HCT116 (cell line): ENCODE measurements around the gene SCN2B. TPM values are rescaled to one million over a fixed set of nuclear protein-coding genes. Genes with fewer than 3 reads are reported as not detected.

Experiments used
- ATAC-seq: fragments of 200-7000 bp; cut with Tn5 transposase; 2 replicates; pipeline ENCODE4 v1.9.1; 2020; ENCODE audit warnings: mild to moderate bottlenecking, moderate library complexity
- BruUV-seq: library from RNA; stranded (reverse); fragments of 400-500 nt; replicated peaks from 2 replicates; lab custom pipeline; 2021; lab: Mats Ljungman, UMichigan
- CTCF ChIA-PET: fragments of 300-600 bp; sonication (Branson Sonifier 250); formaldehyde crosslinking; loops from one replicate; lab custom pipeline; 2021; ENCODE audit warnings: antibody characterized with exemption; lab: Charles Lee
- POLR2A ChIA-PET: fragments of 300-600, 350-600 bp; sonication (Branson Sonifier 250); formaldehyde crosslinking; loops from one replicate; lab custom pipeline; 2021; ENCODE audit warnings: antibody characterized with exemption; lab: Charles Lee
- RAD21 ChIA-PET, 2 experiments: fragments of 300-600 bp; sonication (Branson Sonifier 250); formaldehyde crosslinking; loops; one replicate each; lab custom pipeline; 2023; ENCODE audit warnings: low total read pairs in 2 of 2; ENCODE audit not compliant: uncharacterized antibody in 2 of 2, unreplicated experiment in 2 of 2, low non-redundant PET in 1 of 2; lab: Charles Lee
- DNase-seq: peaks from one replicate; pipeline ENCODE4 v3.0.0-alpha.2; 2010; ENCODE audit warnings: low read depth, low spot score
- H2AFZ ChIP-seq: fragments of 200-600 bp; shearing (Covaris generic), sonication (generic); 2 replicates; pipeline ENCODE4 v1.6.1; 2017; ENCODE audit warnings: low read depth, mixed run types, mixed read lengths, antibody characterized with exemption, low read length; ENCODE audit not compliant: poor library complexity, severe bottlenecking
- H3K27ac ChIP-seq: 2 replicates; pipeline ENCODE4 v1.5.1; 2012; ENCODE audit warnings: low read depth, low read length
- H3K27me3 ChIP-seq: fragments of 200-600 bp; sonication (generic); 2 replicates; pipeline ENCODE4 v1.6.1; 2016; ENCODE audit warnings: mixed run types, low read length, mixed read lengths; ENCODE audit not compliant: insufficient read depth
- H3K36me3 ChIP-seq, 2 experiments: fragments of 200-500 bp in 1 of 2; fragments of 200-600 bp in 1 of 2; sonication (Bioruptor generic) in 1 of 2; sonication (generic) in 1 of 2; 2 replicates each; pipeline versions ENCODE4 v1.5.1 to v1.6.1; 2014 to 2016; ENCODE audit warnings: low read length in 2 of 2, inconsistent platforms in 1 of 2, mixed read lengths in 1 of 2, mixed run types in 1 of 2; ENCODE audit not compliant: insufficient read depth in 2 of 2, control insufficient read depth in 1 of 2
- H3K4me1 ChIP-seq, 2 experiments: fragments of 200-600 bp in 1 of 2; sonication (generic) in 1 of 2; 2 replicates each; pipeline versions ENCODE4 v1.5.1 to v1.6.1; 2012 to 2017; ENCODE audit warnings: low read length in 2 of 2, inconsistent platforms in 1 of 2, mild to moderate bottlenecking in 1 of 2, mixed read lengths in 1 of 2, mixed run types in 1 of 2, moderate library complexity in 1 of 2; ENCODE audit not compliant: insufficient read depth in 2 of 2, control insufficient read depth in 1 of 2
- H3K4me2 ChIP-seq: fragments of 200-600 bp; sonication (generic); 2 replicates; pipeline ENCODE4 v1.6.1; 2017; ENCODE audit warnings: mixed run types, low read length, mixed read lengths
- H3K4me3 ChIP-seq, 2 experiments: fragments of 200-600 bp in 1 of 2; sonication (generic) in 1 of 2; replicated peaks in 1 of 2; 2 replicates each; pipeline ENCODE4 v1.5.1; 2011 to 2016; ENCODE audit warnings: low read length in 2 of 2, control low read depth in 1 of 2, low read depth in 1 of 2, mild to moderate bottlenecking in 1 of 2, mixed read lengths in 1 of 2, mixed run types in 1 of 2
- H3K79me2 ChIP-seq: fragments of 200-600 bp; sonication (generic); 2 replicates; pipeline ENCODE4 v1.6.1; 2017; ENCODE audit warnings: mild to moderate bottlenecking, mixed run types, low read length, moderate library complexity, mixed read lengths; ENCODE audit not compliant: insufficient read depth
- H3K9ac ChIP-seq: fragments of 200-600 bp; sonication (generic); 2 replicates; pipeline ENCODE4 v1.6.1; 2016; ENCODE audit warnings: low read length, mixed read lengths
- H3K9me2 ChIP-seq: fragments of 200-600 bp; sonication (generic), shearing (Covaris generic); 2 replicates; pipeline ENCODE4 v1.6.1; 2017; ENCODE audit warnings: mixed run types, mild to moderate bottlenecking, moderate library complexity; ENCODE audit not compliant: insufficient read depth
- H3K9me3 ChIP-seq, 2 experiments: fragments of 200-500 bp in 1 of 2; fragments of 200-600 bp in 1 of 2; sonication (Bioruptor generic) in 1 of 2; sonication (generic) in 1 of 2; 2 replicates each; pipeline ENCODE4 v1.6.1; 2014 to 2017; ENCODE audit warnings: low read length in 2 of 2, mixed read lengths in 2 of 2, inconsistent platforms in 1 of 2, low read depth in 1 of 2, mild to moderate bottlenecking in 1 of 2, mixed run types in 1 of 2, moderate library complexity in 1 of 2; ENCODE audit not compliant: control insufficient read depth in 1 of 2, insufficient read depth in 1 of 2
- H4K20me1 ChIP-seq: fragments of 200-600 bp; sonication (generic), shearing (Covaris generic); 2 replicates; pipeline ENCODE4 v1.6.1; 2017; ENCODE audit warnings: mixed run types, mild to moderate bottlenecking, moderate library complexity; ENCODE audit not compliant: insufficient read depth
- ATF3 ChIP-seq: IDR thresholded peaks from 2 replicates; pipeline ENCODE4 v1.6.1; 2012
- EGR1 ChIP-seq: IDR thresholded peaks from 2 replicates; pipeline ENCODE4 v1.6.1; 2012; ENCODE audit warnings: low read depth
- ELF1 ChIP-seq: IDR thresholded peaks from 2 replicates; pipeline ENCODE4 v1.6.1; 2012; ENCODE audit warnings: low read depth, borderline replicate concordance
- EZH2 ChIP-seq: fragments of 200-600 bp; sonication (generic); IDR thresholded peaks from 2 replicates; pipeline ENCODE4 v1.6.1; 2017; ENCODE audit warnings: antibody characterized with exemption, mixed run types
- EZH2phosphoT487 ChIP-seq: fragments of 200-600 bp; IDR thresholded peaks from 2 replicates; pipeline ENCODE4 v1.6.1; 2018; ENCODE audit warnings: antibody characterized with exemption, borderline replicate concordance
- FOSL1 ChIP-seq: IDR thresholded peaks from 2 replicates; pipeline ENCODE4 v1.6.1; 2012; ENCODE audit warnings: low read depth
- JUND ChIP-seq: IDR thresholded peaks from 2 replicates; pipeline ENCODE4 v1.6.1; 2012
- POLR2A ChIP-seq: IDR thresholded peaks from 2 replicates; pipeline ENCODE4 v1.7.0; 2011; ENCODE audit warnings: borderline replicate concordance; ENCODE audit not compliant: insufficient read depth, insufficient read length; ENCODE audit errors: extremely low read depth
- POLR2AphosphoS5 ChIP-seq: IDR thresholded peaks from 2 replicates; pipeline ENCODE4 v1.6.1; 2011; ENCODE audit warnings: mild to moderate bottlenecking, low read depth, low read length, moderate library complexity
- RAD21 ChIP-seq: IDR thresholded peaks from 2 replicates; pipeline ENCODE4 v1.6.1; 2012; ENCODE audit warnings: low read depth, mild to moderate bottlenecking
- SP1 ChIP-seq: IDR thresholded peaks from 2 replicates; pipeline ENCODE4 v1.6.1; 2012; ENCODE audit warnings: low read depth
- SRF ChIP-seq: IDR thresholded peaks from 2 replicates; pipeline ENCODE4 v1.6.1; 2012; ENCODE audit warnings: low read depth
- YY1 ChIP-seq: IDR thresholded peaks from 2 replicates; pipeline ENCODE4 v1.6.1; 2011; ENCODE audit warnings: low read length, low read depth, moderate library complexity, mild to moderate bottlenecking; ENCODE audit not compliant: insufficient replicate concordance; ENCODE audit errors: extremely low read depth
- ZNF274 ChIP-seq: fragments of 200-500 bp; sonication (Bioruptor generic); IDR thresholded peaks from 2 replicates; pipeline ENCODE4 v1.6.1; 2014; ENCODE audit warnings: mild to moderate bottlenecking, low read depth, low read length, inconsistent platforms
- intact Hi-C: fragments of 100-400 bp; cut with micrococcal nuclease; formaldehyde crosslinking; loops from 2 replicates; pipeline ENCODE4 v1.10.0; 2022
- total RNA-seq: library from RNA; stranded (reverse); gene quantifications from one replicate; pipeline ENCODE4 v1.2.1, GENCODE V29; 2021; ENCODE audit not compliant: unreplicated experiment
- TF ChIP-seq, protein P1 (sequence below): IDR thresholded peaks from 2 replicates; pipeline ENCODE4 v1.6.1; 2012; ENCODE audit warnings: low read depth

The SCN2B gene
- total RNA-seq, 1 experiment from 2014 or later: not detected

- Histone ChIP-seq H3K4me3 (no peak overlapping the region), H2AFZ (no peak overlapping the region), H4K20me1 (no peaks in the 10 kb centered on the region), H3K9me3 (no peaks in the 10 kb centered on the region), H3K4me2 (no peak overlapping the region), H3K9me2 (no peaks in the 10 kb centered on the region), H3K79me2 (no peaks in the 10 kb centered on the region), H3K4me1 (peaks cover 0 to 7% of the 10 kb centered on the region in 2 experiments; a peak in 1 of 4 replicates), H3K27ac (no peak overlapping the region), H3K27me3 (no peaks in the 10 kb centered on the region), H3K36me3 (no peaks in the 10 kb centered on the region), H3K9ac (no peak overlapping the region)
- ChIA-PET CTCF (interaction anchor here (1.2 to 2.9 kb wide), 4 partner anchors 10 to 362 kb away, joined by 3 to 16 read pairs (median 10); no protein-coding TSS in a partner anchor), POLR2A (no interaction called here), RAD21 (interaction anchor here in 1 of 2 experiments (0.6 kb wide), 1 partner anchor 28 kb away, joined by 3 read pairs; no protein-coding TSS in a partner anchor)
- no peak for DNase-seq
- no peak for ATAC-seq
- no TSS peak for BruUV-seq
- intact Hi-C loops: loop anchor here (5.0 kb wide), 1 partner anchor 363 kb away; no protein-coding TSS in a partner anchor
- TF ChIP-seq RAD21 (no peak), SRF (no peak), EZH2phosphoT487 (no peak)
These were observed 6.2 kb downstream of the SCN2B start for GRCh38 chr11:118170231-118170630.

DNA sequence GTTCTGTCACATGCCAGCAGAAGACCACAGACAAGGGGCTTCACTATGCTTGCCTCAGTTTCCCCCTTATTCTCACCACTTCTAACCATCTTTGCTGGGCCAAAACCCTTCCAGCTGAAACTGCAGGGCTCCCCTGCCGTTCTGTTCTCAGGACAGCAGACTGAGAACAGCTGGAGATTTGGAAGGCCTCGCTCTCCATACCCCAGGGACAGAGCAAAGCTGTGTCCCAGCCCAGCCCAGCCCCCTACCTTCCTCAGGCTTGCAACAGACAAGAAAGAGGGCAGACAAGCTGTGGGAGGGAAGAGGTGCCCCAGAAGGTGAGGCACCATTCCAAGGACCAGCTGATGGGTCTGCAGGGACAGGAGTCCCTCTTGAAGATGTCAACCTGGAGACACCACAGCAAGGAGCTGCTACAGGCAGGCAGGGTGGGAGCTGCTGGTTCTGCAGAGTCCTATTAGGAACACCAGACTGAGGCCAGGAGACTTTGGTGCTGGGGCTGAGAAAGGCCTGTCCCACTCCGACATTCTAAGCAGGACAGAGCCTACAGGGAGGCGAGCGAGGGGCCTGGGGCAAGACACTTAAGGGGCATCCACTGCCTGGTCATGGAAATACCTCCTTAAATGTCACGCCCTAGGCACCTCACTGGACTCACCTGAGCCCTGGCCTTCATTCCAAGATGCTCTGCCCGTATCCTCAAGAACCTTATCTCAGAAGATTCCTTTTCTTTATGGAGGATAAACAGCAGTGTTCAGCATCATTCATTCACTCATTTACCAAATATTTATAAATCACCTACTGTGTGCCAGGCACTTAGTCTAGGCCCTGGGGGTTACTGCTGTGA, 6.9 kb downstream of the SCN2B start:
- peaks cover 0 to 7% of the 10 kb centered on the region in 2 experiments; a peak in 1 of 4 replicates for H3K4me1 ChIP-seq
- H4K20me1 ChIP-seq: no peaks in the 10 kb centered on the region
- POLR2A ChIA-PET: no interaction called here
- RAD21 ChIA-PET: interaction anchor here in 1 of 2 experiments (0.6 kb wide), 1 partner anchor 21 kb away, joined by 3 read pairs; no protein-coding TSS in a partner anchor
- H3K79me2 ChIP-seq: no peaks in the 10 kb centered on the region
- no peaks in the 10 kb centered on the region for H3K27me3 ChIP-seq
- no peaks in the 10 kb centered on the region for H3K9me2 ChIP-seq
- CTCF ChIA-PET: interaction anchor here (1.2 kb wide), 1 partner anchor 11 kb away, joined by 3 read pairs; no protein-coding TSS in a partner anchor
- BruUV-seq: no TSS peak
- no peak overlapping the region for H3K27ac ChIP-seq
- DNase-seq (no peak), ATAC-seq (no peak)
- H3K4me2 ChIP-seq: no peak overlapping the region
- no peak overlapping the region for H3K4me3 ChIP-seq
- no peaks in the 10 kb centered on the region for H3K36me3 ChIP-seq
- intact Hi-C loops: loop anchor here (5.0 kb wide), 1 partner anchor 362 kb away; no protein-coding TSS in a partner anchor
- no peak overlapping the region for H3K9ac ChIP-seq
- H2AFZ ChIP-seq: no peak overlapping the region
- no peaks in the 10 kb centered on the region for H3K9me3 ChIP-seq
- TF ChIP-seq EGR1: no peak
- no peak for TF ChIP-seq POLR2AphosphoS5
- no peak for TF ChIP-seq RAD21
- no peak for TF ChIP-seq JUND
- TF ChIP-seq EZH2: no peak
- TF ChIP-seq POLR2A: no peak
- TF ChIP-seq YY1: no peak
- no peak for TF ChIP-seq SP1
- no peak for TF ChIP-seq ELF1
- no peak for TF ChIP-seq FOSL1
- TF ChIP-seq EZH2phosphoT487: no peak
- TF ChIP-seq, protein P1, sequence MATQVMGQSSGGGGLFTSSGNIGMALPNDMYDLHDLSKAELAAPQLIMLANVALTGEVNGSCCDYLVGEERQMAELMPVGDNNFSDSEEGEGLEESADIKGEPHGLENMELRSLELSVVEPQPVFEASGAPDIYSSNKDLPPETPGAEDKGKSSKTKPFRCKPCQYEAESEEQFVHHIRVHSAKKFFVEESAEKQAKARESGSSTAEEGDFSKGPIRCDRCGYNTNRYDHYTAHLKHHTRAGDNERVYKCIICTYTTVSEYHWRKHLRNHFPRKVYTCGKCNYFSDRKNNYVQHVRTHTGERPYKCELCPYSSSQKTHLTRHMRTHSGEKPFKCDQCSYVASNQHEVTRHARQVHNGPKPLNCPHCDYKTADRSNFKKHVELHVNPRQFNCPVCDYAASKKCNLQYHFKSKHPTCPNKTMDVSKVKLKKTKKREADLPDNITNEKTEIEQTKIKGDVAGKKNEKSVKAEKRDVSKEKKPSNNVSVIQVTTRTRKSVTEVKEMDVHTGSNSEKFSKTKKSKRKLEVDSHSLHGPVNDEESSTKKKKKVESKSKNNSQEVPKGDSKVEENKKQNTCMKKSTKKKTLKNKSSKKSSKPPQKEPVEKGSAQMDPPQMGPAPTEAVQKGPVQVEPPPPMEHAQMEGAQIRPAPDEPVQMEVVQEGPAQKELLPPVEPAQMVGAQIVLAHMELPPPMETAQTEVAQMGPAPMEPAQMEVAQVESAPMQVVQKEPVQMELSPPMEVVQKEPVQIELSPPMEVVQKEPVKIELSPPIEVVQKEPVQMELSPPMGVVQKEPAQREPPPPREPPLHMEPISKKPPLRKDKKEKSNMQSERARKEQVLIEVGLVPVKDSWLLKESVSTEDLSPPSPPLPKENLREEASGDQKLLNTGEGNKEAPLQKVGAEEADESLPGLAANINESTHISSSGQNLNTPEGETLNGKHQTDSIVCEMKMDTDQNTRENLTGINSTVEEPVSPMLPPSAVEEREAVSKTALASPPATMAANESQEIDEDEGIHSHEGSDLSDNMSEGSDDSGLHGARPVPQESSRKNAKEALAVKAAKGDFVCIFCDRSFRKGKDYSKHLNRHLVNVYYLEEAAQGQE: no peak
- TF ChIP-seq ZNF274: no peak
- no peak for TF ChIP-seq SRF
- TF ChIP-seq ATF3: no peak
